ENCODE results near the gene TMEM181. TPM values are rescaled to one million over a fixed set of nuclear protein-coding genes. Genes with fewer than 3 reads are reported as not detected.
"Not testable (repeated sequence)": the region's sequence is repeated elsewhere in the genome, so short reads cannot be mapped to it uniquely, and the experiment has no call there.

The TMEM181 gene
- total RNA-seq, result 17.0 and 17.7 TPM in 2 replicates

GRCh38 chr6:158559895-158560835, at the start of gene TMEM181:
Gene TMEM181, plus strand, starts transcription at chr6:158560091. Its CDS starts 134 bp downstream, at chr6:158560225.
- peaks cover 8% of the 10 kb centered on the region for H3K36me3 Mint-ChIP-seq (ENCODE audit: low read depth)
- peak within 1 kb of the TSS; percentile 97 for H3K4me3 Mint-ChIP-seq
- peaks cover 3% of the 10 kb centered on the region for H3K27me3 Mint-ChIP-seq (ENCODE audit: insufficient read depth)
- intact Hi-C loops (cut with micrococcal nuclease), result loop anchor here (1.0 to 5.0 kb wide), 8 partner anchors 23 to 392 kb away; partner anchors contain the start of genes EZR, GTF2H5 and SERAC1
- peaks cover 32% of the 10 kb centered on the region for H3K4me1 Mint-ChIP-seq (ENCODE audit: low read depth)
- DNase-seq (ENCODE audit: low spot score), result peak; percentile 84
- no peaks in the 10 kb centered on the region for H3K9me3 Mint-ChIP-seq
- peak within 1 kb of the TSS; percentile 95 for H3K27ac Mint-ChIP-seq

GRCh38 chr6:158512809-158513208, 47.1 kb upstream of the TMEM181 start:
- Mint-ChIP-seq H3K9me3 (no peaks in the 10 kb centered on the region), H3K36me3 (ENCODE audit: low read depth) (no peaks in the 10 kb centered on the region), H3K4me1 (ENCODE audit: low read depth) (peaks cover 20% of the 10 kb centered on the region), H3K27ac (no peak overlapping the region), H3K4me3 (no peak overlapping the region), H3K27me3 (ENCODE audit: insufficient read depth) (no peaks in the 10 kb centered on the region)
- intact Hi-C loops (cut with micrococcal nuclease), result no loop called here
- DNase-seq (ENCODE audit: low spot score), result no peak

- no peak overlapping the region for H3K27ac Mint-ChIP-seq
- H3K9me3 Mint-ChIP-seq, result no peaks in the 10 kb centered on the region
- H3K4me1 Mint-ChIP-seq (ENCODE audit: low read depth), result peaks cover 34% of the 10 kb centered on the region
- no peak for DNase-seq (ENCODE audit: low spot score)
- no peak overlapping the region for H3K4me3 Mint-ChIP-seq
- H3K36me3 Mint-ChIP-seq (ENCODE audit: low read depth), result no peaks in the 10 kb centered on the region
- peaks cover 7% of the 10 kb centered on the region for H3K27me3 Mint-ChIP-seq (ENCODE audit: insufficient read depth)
- intact Hi-C loops (cut with micrococcal nuclease), result no loop called here
Measured at GRCh38 chr6:158514176-158514575, 45.7 kb upstream of the TMEM181 start.

GRCh38 chr6:158514991-158515390, 44.9 kb upstream of the TMEM181 start:
- H3K4me1 Mint-ChIP-seq (ENCODE audit: low read depth), result peaks cover 34% of the 10 kb centered on the region
- no peaks in the 10 kb centered on the region for H3K9me3 Mint-ChIP-seq
- peaks cover 8% of the 10 kb centered on the region for H3K27me3 Mint-ChIP-seq (ENCODE audit: insufficient read depth)
- DNase-seq (ENCODE audit: low spot score), result no peak
- intact Hi-C loops (cut with micrococcal nuclease), result no loop called here
- no peaks in the 10 kb centered on the region for H3K36me3 Mint-ChIP-seq (ENCODE audit: low read depth)
- H3K4me3 Mint-ChIP-seq, result no peak overlapping the region
- H3K27ac Mint-ChIP-seq, result no peak overlapping the region

- DNase-seq (ENCODE audit: low spot score), result no peak
- no peaks in the 10 kb centered on the region for H3K9me3 Mint-ChIP-seq
- peaks cover 17% of the 10 kb centered on the region for H3K27me3 Mint-ChIP-seq (ENCODE audit: insufficient read depth)
- H3K4me3 Mint-ChIP-seq, result no peak overlapping the region
- no peaks in the 10 kb centered on the region for H3K36me3 Mint-ChIP-seq (ENCODE audit: low read depth)
- intact Hi-C loops (cut with micrococcal nuclease), result no loop called here
- H3K4me1 Mint-ChIP-seq (ENCODE audit: low read depth), result peaks cover 34% of the 10 kb centered on the region
- H3K27ac Mint-ChIP-seq, result no peak overlapping the region
Measured at GRCh38 chr6:158516098-158516497, 43.8 kb upstream of the TMEM181 start.

GRCh38 chr6:158517038-158517437, 42.9 kb upstream of the TMEM181 start:
- intact Hi-C loops (cut with micrococcal nuclease), result no loop called here

GRCh38 chr6:158517581-158517980, 42.3 kb upstream of the TMEM181 start:
- Mint-ChIP-seq H3K9me3 (no peaks in the 10 kb centered on the region), H3K4me3 (peak overlapping the region; percentile 86), H3K27ac (no peak overlapping the region), H3K4me1 (ENCODE audit: low read depth) (peaks cover 34% of the 10 kb centered on the region), H3K36me3 (ENCODE audit: low read depth) (no peaks in the 10 kb centered on the region), H3K27me3 (ENCODE audit: insufficient read depth) (peaks cover 19% of the 10 kb centered on the region)
- DNase-seq (ENCODE audit: low spot score), result no peak
- intact Hi-C loops (cut with micrococcal nuclease), result no loop called here

More at GRCh38 chr6:158517038-158517437, 42.9 kb upstream of the TMEM181 start:
- no peak overlapping the region for H3K27ac Mint-ChIP-seq
- no peak for DNase-seq (ENCODE audit: low spot score)
- peaks cover 19% of the 10 kb centered on the region for H3K27me3 Mint-ChIP-seq (ENCODE audit: insufficient read depth)
- peaks cover 34% of the 10 kb centered on the region for H3K4me1 Mint-ChIP-seq (ENCODE audit: low read depth)
- H3K9me3 Mint-ChIP-seq, result no peaks in the 10 kb centered on the region
- H3K4me3 Mint-ChIP-seq, result peak overlapping the region; percentile 1
- no peaks in the 10 kb centered on the region for H3K36me3 Mint-ChIP-seq (ENCODE audit: low read depth)

- peak overlapping the region; percentile 86 for H3K4me3 Mint-ChIP-seq
- peak; percentile 60 for DNase-seq (ENCODE audit: low spot score)
- peaks cover 20% of the 10 kb centered on the region for H3K27me3 Mint-ChIP-seq (ENCODE audit: insufficient read depth)
- H3K36me3 Mint-ChIP-seq (ENCODE audit: low read depth), result no peaks in the 10 kb centered on the region
- H3K4me1 Mint-ChIP-seq (ENCODE audit: low read depth), result peaks cover 34% of the 10 kb centered on the region
- H3K27ac Mint-ChIP-seq, result peak overlapping the region; percentile 87
- intact Hi-C loops (cut with micrococcal nuclease), result loop anchor here (1.0 kb wide), 5 partner anchors 18 to 350 kb away; partner anchors contain the start of genes GTF2H5, SERAC1 and TMEM181
- no peaks in the 10 kb centered on the region for H3K9me3 Mint-ChIP-seq
Measured at GRCh38 chr6:158518191-158519127, 41.4 kb upstream of the TMEM181 start.

- H3K36me3 Mint-ChIP-seq (ENCODE audit: low read depth), result no peaks in the 10 kb centered on the region
- intact Hi-C loops (cut with micrococcal nuclease), result no loop called here
- peaks cover 22% of the 10 kb centered on the region for H3K27me3 Mint-ChIP-seq (ENCODE audit: insufficient read depth)
- H3K4me1 Mint-ChIP-seq (ENCODE audit: low read depth), result peaks cover 27% of the 10 kb centered on the region
- no peak overlapping the region for H3K4me3 Mint-ChIP-seq
- H3K9me3 Mint-ChIP-seq, result no peaks in the 10 kb centered on the region
- DNase-seq (ENCODE audit: low spot score), result no peak
- H3K27ac Mint-ChIP-seq, result no peak overlapping the region
Measured at GRCh38 chr6:158519300-158519699, 40.6 kb upstream of the TMEM181 start.

- H3K27ac Mint-ChIP-seq, result no peak overlapping the region
- peaks cover 23% of the 10 kb centered on the region for H3K4me1 Mint-ChIP-seq (ENCODE audit: low read depth)
- no peak for DNase-seq (ENCODE audit: low spot score)
- no peaks in the 10 kb centered on the region for H3K36me3 Mint-ChIP-seq (ENCODE audit: low read depth)
- peaks cover 22% of the 10 kb centered on the region for H3K27me3 Mint-ChIP-seq (ENCODE audit: insufficient read depth)
- intact Hi-C loops (cut with micrococcal nuclease), result no loop called here
- H3K9me3 Mint-ChIP-seq, result no peaks in the 10 kb centered on the region
- H3K4me3 Mint-ChIP-seq, result no peak overlapping the region
Measured at GRCh38 chr6:158519761-158520160, 40.1 kb upstream of the TMEM181 start.

- H3K4me3 Mint-ChIP-seq; H3K9me3 Mint-ChIP-seq; DNase-seq (ENCODE audit: low spot score); H3K36me3 Mint-ChIP-seq (ENCODE audit: low read depth); H3K27ac Mint-ChIP-seq; intact Hi-C loops (cut with micrococcal nuclease): not testable (repeated sequence)
- Mint-ChIP-seq H3K4me1 (ENCODE audit: low read depth) (peaks cover 18% of the 10 kb centered on the region), H3K27me3 (ENCODE audit: insufficient read depth) (peaks cover 27% of the 10 kb centered on the region)
Measured at GRCh38 chr6:158520975-158521374, 38.9 kb upstream of the TMEM181 start.

- Mint-ChIP-seq H3K4me1 (ENCODE audit: low read depth) (peaks cover 18% of the 10 kb centered on the region), H3K27ac (no peak overlapping the region)
Measured at GRCh38 chr6:158521759-158522158, 38.1 kb upstream of the TMEM181 start.

More at GRCh38 chr6:158521759-158522158, 38.1 kb upstream of the TMEM181 start:
- Mint-ChIP-seq H3K9me3 (no peaks in the 10 kb centered on the region), H3K4me3 (no peak overlapping the region), H3K36me3 (ENCODE audit: low read depth) (no peaks in the 10 kb centered on the region), H3K27me3 (ENCODE audit: insufficient read depth) (peaks cover 32% of the 10 kb centered on the region)
- DNase-seq (ENCODE audit: low spot score), result no peak
- intact Hi-C loops (cut with micrococcal nuclease), result no loop called here

Data from activated T-helper 1 cell treated with anti-CD3 and anti-CD28 coated beads, Interleukin-12 subunit alpha, Interleukin-12 subunit beta, Interleukin-2, Interleukin-4 antibody, amounts not matched to agents 30 ng/mL and 10 ng/mL and 1 ng/mL, durations not matched to agents 14 hours and 24 hours and 36 hours (primary cell).